Stimulated activated CD4-positive, alpha-beta T cell treated with anti-CD3 and anti-CD28 coated beads, Interleukin-1b, Interleukin-23, amount 100 ng/mL, for 4 hours (primary cell): ENCODE results near the gene IFNA14.
"Not testable (repeated sequence)": the region's sequence is repeated elsewhere in the genome, so short reads cannot be mapped to it uniquely, and the experiment has no call there.

Source experiments
- DNase-seq, 2 donors: peaks; one replicate each; pipeline ENCODE4 v3.0.0-alpha.2; 2020; ENCODE audit warnings: low read depth in 2 of 2

The IFNA14 gene

GRCh38 chr9:21213411-21214326 lies 26.1 kb downstream of the IFNA14 start:
- DNase-seq, result not testable (repeated sequence)

- DNase-seq, result not testable (repeated sequence)
These were observed 27.6 kb downstream of the IFNA14 start for GRCh38 chr9:21212160-21212559.

GRCh38 chr9:21210782-21211181 lies 29.0 kb downstream of the IFNA14 start:
- not testable (repeated sequence) for DNase-seq

- DNase-seq, result no peak
These were observed 29.5 kb downstream of the IFNA14 start for GRCh38 chr9:21210311-21210710.

GRCh38 chr9:21207043-21207442 lies 32.8 kb downstream of the IFNA14 start, which contains the start of gene IFNA10:
IFNA10 (minus strand) TSS chr9:21207143; CDS start chr9:21207097, 46 bp downstream.
- DNase-seq, result not testable (repeated sequence)

GRCh38 chr9:21205204-21205603 lies 34.6 kb downstream of the IFNA14 start:
- no peak for DNase-seq

GRCh38 chr9:21202105-21202504 lies 37.7 kb downstream of the IFNA14 start, which contains the start of gene IFNA7:
IFNA7 (minus strand) TSS chr9:21202205; CDS start chr9:21202165, 40 bp downstream.
- not testable (repeated sequence) for DNase-seq

- peak in 1 of 2 donors; percentile 11 for DNase-seq
These were observed 44.7 kb downstream of the IFNA14 start for GRCh38 chr9:21194867-21195776.
